ENCODE results near the gene SLC25A36.

Gene SLC25A36

GRCh38 chr3:140941434-140942220, at the start of gene SLC25A36:
SLC25A36 (plus strand) TSS chr3:140941836; CDS start chr3:140942055, 219 bp downstream.
- DNase-seq (ENCODE audit: low read depth) = peak; percentile 99

DNA sequence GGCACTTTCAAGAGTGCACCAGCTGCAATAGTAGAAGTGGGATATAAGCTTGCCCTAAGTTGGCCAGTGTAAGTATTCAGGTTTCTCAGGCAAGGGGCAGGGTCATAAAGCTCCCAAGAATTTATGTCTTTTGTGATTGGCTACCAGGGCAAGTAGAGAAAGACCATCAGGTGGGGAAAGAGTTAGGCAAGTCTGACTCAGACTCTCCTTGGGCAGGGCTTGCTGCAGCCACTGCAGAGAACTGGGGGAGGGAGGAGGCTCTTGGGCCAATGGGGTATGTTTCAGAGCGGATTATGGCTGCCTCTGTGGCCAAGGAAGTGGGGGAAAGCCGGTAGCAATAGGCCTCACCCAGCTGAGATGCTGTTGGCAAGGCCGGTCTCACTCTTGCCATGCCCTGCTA, 44.6 kb upstream of the SLC25A36 start:
- DNase-seq (ENCODE audit: low read depth) = no peak

GRCh38 chr3:140898340-140899180, 43.1 kb upstream of the SLC25A36 start:
- DNase-seq (ENCODE audit: low read depth) = peak; percentile 75

DNA sequence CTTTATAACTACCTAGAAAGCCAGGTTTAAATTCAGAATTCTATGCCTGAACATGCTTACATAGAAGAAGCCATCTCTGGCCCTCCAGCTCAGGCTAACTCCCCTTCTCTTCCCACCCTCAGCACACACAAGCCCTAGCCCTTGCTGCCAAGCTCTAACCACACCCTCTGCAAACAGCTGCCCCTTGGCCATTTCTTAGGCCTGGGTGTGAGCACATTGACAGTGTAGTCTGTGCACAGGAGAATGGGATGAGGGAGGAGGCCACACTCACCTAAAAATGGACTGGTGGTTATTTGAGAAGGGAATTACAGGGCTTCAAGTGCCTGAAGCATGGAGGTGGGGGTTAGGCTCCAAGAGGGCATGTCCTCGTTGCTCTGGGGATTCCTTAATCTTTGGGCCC, 42.3 kb upstream of the SLC25A36 start:
- DNase-seq (ENCODE audit: low read depth) = no peak

- DNase-seq (ENCODE audit: low read depth) = no peak
These were observed 38.8 kb upstream of the SLC25A36 start for GRCh38 chr3:140902791-140903190.

GRCh38 chr3:140903196-140903595, 38.4 kb upstream of the SLC25A36 start:
- DNase-seq (ENCODE audit: low read depth) = no peak

DNA sequence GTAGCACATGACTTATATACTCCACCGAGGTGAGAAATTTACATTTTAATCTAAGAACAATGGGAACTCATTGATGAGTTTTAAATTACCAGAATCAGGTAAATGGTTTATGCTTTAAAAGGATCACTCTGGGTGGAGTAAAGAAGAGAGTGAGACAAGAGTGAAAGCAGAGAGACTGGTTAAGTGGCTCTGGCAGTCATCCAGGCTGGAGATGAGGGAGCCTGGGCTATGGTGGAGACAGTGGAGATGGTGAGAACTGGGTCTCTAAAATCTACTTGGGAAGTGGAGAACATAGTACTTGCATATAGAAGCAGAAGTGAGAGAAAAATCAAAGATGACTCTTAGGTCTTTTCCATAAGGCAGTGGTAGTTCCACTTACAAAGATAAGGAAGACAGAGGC, 37.1 kb upstream of the SLC25A36 start:
- DNase-seq (ENCODE audit: low read depth) = no peak

GRCh38 chr3:140905559-140905958, 36.1 kb upstream of the SLC25A36 start:
- no peak for DNase-seq (ENCODE audit: low read depth)

- no peak for DNase-seq (ENCODE audit: low read depth)
These were observed 34.9 kb upstream of the SLC25A36 start for GRCh38 chr3:140906785-140907184.

- DNase-seq (ENCODE audit: low read depth) = peak; percentile 38
These were observed 30.8 kb upstream of the SLC25A36 start for GRCh38 chr3:140910860-140911259.

- DNase-seq (ENCODE audit: low read depth) = no peak
These were observed 29.8 kb upstream of the SLC25A36 start for GRCh38 chr3:140911822-140912221.

GRCh38 chr3:140913728-140914127, 27.9 kb upstream of the SLC25A36 start:
- no peak for DNase-seq (ENCODE audit: low read depth)

- DNase-seq (ENCODE audit: low read depth) = no peak
These were observed 27.2 kb upstream of the SLC25A36 start for GRCh38 chr3:140914384-140914945.

GRCh38 chr3:140916603-140917002, 25.0 kb upstream of the SLC25A36 start:
- no peak for DNase-seq (ENCODE audit: low read depth)

DNA sequence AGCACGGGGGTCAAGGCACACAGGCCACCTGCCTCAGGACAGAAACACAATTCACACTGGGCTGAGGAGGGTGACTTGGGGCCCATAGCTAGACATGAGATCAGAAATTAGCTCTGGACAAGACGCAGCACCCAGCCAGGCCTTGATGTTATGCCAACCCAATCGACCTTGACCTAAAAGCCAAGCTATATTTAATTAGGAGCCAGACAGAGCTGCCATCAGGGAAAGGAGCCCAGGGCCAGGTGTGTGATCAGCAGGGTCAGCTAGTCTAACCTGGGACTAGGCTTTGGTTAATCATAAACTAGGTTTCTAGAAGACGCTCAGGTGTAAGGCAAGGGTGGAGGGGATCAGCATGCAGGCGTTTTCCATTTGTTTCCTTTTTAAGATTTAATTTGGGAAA, 23.9 kb upstream of the SLC25A36 start:
- no peak for DNase-seq (ENCODE audit: low read depth)

- DNase-seq (ENCODE audit: low read depth) = peak; percentile 9
These were observed 21.6 kb upstream of the SLC25A36 start for GRCh38 chr3:140920029-140920428.

- DNase-seq (ENCODE audit: low read depth) = peak; percentile 53
These were observed 19.0 kb upstream of the SLC25A36 start for GRCh38 chr3:140922634-140923033.

DNA sequence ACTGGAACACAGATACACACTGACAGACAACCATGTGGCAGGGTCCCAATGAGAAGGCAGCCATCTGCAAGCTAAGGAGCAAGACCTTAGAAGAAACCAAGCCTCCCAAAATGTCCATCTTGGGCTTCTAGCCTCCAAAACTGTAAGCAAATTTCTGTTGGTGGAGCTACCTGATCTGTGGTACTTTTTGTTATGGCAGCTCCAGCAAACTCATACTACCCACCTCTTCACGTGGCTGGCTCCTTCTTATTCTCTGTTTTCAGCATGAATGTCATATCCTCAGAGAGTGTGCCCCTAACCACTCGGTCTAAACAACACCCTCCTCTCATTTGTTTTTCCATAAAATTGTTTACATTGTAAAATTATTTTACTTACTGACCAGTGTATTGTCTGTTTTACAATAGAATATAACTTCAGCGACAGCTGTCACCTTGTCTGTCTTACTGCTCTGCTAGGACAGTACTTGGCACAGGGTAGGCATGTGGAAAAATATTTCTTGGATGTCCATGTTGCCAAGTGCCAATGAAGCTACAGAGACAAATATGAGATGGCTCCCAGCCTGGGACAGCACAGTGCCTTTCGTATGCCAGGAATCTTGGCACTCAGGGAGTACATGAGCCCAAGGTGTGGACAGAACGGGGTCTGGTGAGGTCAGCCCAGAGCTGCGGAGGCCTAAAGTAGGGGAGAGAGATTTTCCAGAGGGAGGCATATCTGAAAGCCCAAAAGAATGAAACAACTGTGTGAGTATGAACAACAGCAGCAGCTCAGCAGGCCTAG, 17.4 kb upstream of the SLC25A36 start:
- DNase-seq (ENCODE audit: low read depth) = no peak

DNA sequence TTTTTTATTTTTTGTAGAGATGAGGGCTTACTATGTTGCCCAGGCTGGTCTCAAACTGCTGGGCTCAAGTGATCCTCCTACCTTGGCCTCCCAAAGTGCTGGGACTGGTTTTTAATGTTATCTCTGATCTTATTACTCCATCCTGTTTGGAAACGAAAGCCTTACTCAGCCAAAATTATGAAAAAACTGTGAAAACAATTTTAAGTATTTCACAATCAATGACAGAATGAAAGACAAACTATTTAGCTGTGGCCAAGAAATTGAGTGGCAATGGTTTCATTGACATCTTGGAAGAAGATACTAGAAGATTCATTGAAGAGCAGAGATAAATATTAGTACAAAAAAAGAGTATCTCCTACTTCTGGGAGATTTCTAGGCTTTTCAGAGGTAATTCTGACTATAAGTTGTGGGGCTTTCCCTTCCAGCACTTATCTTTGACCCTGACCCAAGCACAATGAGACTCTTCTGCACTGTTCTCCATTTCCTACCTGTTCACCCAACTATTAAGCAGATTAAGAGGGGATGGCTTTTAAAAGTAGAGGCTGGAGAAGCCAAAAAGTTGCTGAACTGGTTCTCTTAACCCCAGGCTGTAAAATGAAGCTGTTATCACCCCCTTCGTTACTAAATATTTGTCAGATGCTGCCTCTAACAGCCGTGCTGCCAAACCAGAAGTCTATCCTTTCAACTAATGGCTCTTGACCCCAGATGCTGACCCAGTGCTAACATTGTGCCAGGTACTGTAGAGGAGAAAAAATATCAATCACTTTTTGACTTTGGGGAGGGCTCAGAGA, 14.2 kb upstream of the SLC25A36 start:
- no peak for DNase-seq (ENCODE audit: low read depth)

DNA sequence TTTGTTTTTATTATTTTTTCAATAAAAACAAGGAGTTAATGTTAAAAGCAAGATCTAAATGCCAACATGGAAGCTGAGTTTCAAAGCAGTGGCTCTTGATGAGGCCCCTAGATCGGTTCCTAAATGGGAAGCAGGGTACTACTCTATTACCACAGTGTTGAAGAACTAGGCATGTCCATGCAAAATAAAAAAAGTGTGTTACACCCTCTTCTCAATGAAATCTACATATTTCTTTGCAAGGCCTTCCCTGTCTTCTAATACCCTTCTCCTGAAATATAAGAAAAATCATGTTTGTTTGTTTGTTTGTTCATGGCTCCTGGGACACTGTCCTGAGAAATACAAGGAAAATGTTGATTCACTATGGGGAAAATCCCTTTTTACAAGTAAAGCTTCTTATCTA, 12.2 kb upstream of the SLC25A36 start:
- no peak for DNase-seq (ENCODE audit: low read depth)

DNA sequence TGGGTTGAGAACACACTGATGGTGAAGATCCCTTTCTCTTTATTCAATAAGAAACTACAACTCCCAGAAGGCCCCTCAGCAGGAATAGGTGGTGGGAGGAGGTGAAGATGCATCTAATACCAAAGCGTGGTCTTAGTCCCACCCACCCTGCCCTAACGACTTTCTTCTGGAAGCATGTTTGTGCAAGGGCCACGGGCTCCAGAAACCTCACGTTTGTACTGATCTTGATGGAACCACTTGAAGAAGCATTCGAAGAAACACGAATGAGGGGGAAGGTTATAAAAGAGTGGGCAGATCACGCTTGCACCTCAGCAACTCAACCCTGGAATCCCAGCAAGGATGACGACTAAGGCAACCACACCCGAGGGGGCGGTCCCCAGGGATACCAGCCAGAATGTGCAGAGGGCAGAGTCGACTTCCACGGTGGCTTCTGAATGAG, 10.6 kb upstream of the SLC25A36 start:
- DNase-seq (ENCODE audit: low read depth) = peak; percentile 17
